Stimulated activated CD4-positive, alpha-beta T cell treated with anti-CD3 and anti-CD28 coated beads, Interleukin-4, amount 100 ng/mL, for 48 hours (primary cell): Measurements from ENCODE around the gene HOXB3.

Source experiments
- DNase-seq, 2 donors: peaks; one replicate each; pipeline ENCODE4 v3.0.0-alpha.2; 2020; ENCODE audit warnings: low read depth in 2 of 2

HOXB3 gene

DNA sequence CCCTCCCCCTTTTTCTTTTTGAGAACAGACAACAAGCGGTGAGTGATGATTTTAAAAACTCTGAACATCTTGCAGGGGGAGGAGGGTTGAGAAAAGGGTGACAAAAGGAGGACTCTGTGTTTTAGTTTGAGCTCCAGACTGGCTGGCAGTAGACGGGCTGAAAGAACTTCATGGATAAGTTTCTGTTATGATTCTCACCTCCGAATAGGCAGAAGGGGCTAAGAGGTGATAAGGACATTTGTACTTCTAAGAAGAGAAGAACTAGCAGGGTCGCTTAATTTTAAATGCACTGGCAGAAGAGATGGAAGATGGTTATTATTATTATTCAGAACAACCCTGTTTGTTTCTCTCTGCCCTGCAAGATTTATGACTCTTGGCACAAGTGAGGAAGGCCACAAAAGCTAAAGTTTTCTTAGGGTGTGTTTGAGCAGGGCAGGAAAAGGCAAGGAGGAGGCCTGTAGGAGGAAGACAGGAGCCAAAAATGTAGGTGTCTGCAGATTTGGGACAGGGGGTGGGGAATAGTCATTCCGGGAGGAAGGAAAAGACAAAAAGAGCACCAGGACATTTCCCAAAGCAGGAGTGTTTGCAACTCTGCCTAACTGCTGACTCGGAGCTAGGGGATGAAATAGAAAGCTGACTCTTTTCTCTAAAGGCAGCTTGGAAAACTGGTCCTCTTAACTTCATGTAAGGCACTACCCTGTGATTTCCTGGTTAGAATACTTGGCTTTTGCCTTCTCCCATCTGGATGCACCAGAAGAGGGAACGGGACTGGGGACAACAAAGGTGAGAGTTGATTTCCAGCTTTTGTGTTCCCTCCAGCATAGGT lies 33.3 kb downstream of the HOXB3 start:
- DNase-seq: no peak

DNA sequence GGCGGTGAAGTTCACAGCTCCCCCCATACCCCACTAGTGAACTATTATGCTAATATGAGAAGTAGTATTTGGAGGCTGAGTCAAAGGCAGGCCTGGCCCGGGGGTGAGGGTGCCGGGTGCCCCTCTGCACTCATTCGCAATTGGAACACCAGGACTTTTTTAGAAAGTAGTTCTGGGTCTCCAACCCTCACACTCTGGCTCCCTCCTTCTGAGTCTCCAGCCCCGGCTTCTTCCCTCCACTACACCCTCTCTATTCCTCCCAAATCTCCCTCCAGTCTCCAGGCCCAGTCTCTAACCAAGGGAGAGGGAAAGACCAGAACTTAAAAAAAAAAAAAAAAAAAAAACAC lies 33.8 kb downstream of the HOXB3 start:
- no peak for DNase-seq

DNA sequence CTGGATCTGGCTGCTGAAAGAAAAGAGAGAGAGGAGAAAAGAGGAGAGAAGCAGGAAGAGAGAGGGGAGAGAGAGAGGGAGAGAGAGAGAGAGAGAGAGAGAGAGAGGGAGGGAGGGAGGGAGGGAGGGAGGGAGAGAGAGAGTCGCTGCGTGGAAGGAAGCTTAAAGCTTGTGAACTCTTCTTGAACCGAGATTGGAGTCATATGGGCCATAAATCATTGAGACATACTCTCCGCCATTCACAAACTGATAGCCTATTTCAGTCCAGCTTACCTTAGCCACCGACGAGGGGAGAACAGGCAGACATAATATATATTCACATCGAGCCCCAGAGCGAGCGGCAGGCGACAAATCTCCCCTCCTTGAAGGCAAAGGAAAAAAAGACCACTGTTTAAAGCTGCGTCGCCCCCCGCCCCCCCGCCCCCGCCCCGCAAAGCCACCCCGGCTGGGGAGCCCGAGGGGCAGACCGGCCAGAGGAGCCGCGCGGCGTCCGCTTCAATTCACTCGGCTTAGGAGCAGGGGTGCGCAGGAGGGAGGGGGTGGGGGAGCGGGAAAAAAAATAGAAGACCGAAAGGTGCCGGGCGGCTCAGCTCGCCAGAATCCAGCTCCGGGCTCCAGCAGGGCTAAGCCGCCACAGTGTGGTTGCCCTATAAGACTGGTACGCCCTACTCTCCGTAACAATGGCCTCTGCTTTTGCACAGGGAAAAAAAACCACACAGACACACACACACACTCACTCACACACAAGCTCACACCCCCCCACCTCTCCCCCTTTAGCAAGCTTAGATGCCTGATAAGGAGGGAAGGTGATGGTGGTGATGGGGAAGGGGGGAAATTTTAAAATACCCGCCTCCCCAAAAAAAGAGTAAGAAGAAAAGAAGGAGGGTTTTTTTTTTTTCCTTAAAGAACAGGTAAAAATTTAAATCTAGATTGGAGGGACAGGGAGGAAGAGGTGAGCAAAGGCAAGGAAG lies 34.5 kb downstream of the HOXB3 start:
- no peak for DNase-seq

DNA sequence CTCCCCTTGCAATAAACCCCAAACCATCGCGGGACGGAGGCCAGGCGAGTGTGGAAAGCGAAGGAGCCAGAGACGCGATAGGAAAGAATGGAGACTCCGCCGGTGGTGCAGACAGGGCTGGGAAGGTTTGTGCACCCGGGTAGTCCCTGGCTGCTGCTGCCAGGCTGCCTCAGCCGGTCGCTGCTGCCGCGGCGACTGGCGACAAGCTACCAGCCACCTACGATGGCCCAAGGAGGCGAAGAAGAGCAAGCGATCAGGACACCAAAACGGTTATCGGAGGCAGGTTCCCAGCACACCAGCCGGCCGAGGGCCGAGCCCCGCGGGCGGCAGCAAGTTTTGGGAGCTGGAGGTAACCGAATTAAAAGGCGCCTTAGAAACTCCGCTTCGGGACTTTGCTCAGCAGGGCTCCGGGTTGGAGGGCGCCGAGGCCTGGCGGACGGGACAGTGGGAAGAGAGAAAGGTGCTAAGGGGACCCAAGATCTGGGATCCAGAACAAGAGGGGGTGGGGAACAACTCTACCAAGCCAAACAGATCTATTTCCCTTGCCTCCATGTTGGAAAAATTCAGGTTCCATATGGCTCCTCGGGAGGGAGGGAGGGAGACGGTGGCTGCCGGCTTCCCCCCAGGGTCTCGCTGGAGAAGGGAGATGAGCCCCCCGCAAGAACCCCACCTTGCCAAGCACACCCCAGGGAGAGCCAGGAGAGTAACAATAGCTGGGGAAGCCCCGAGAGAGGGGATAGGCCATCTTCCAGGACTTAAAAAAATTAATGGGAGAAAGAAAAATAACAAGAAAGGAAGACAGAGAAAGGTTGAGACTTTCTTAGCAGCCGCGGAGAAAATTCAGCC lies 35.4 kb downstream of the HOXB3 start:
- DNase-seq: no peak

DNA sequence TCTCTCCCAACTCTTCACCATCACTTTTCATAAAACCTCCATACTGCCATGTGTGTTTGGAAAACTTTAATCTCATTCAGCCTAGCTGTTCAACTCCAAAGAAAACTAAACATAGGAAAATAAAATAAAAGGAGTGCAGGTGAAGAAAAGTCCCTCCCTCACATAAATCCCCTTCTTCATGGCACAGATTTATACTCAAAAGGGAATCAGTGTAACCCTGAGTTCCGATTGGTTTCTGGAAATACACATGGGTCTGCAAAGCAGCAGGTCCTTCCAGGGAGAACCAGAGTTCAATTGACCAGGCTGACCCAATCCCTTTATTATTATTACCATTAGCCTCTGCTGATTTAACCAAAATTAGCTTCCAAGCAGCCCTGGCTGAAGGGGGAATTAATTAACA lies 36.2 kb downstream of the HOXB3 start:
- DNase-seq: no peak

DNA sequence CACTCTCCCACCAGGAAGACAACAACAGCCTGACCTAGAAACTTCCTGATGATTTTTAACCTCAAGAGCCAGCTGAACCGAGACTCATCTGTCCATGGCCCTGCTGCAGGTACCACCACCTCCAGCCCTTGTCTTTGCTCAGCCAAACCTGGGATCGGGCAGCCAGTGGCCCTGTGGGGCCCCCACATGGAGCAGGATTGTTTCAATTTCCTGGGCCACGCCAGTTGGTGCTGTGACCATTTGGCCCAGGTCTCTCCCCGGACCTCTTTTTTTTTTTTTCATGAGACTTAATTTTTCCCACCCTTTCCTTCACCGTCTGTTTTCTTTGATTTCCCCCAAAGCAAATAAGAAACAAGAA lies 36.9 kb downstream of the HOXB3 start:
- no peak for DNase-seq

DNA sequence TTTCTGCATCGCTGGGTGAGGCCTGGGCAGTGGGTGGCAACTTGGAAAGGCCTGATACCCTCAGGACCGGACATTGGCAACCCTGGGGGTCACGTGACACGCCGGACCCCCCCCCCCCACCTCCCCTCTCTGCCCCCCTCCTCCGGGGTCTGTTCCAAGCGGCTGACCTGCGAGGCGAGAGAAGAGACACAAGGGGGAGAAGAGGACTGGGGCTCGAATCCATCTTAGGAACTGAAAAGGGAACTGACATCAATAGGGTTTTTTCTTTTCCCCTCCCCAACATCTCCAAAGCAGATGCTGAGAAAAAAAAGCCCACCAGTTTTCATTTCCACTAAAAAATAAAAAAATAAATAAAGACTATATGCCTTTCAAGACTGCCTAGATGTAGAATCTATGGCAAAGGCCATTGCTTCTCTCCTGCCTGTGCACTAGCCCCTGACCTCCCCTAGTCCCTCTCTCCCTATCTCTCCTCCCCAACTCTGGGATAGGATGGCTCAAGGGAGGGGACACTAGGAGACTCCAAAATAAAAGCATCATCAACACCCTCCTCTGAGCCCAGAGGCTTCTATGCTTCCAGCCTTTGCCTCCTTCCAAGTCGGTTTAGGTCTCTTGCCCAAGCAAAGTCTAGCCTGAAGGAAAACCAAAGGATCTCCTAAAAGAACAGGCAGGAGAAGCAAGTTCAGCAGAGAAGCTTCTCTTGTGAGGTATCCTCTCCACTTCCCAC lies 37.4 kb downstream of the HOXB3 start:
- DNase-seq: no peak

DNA sequence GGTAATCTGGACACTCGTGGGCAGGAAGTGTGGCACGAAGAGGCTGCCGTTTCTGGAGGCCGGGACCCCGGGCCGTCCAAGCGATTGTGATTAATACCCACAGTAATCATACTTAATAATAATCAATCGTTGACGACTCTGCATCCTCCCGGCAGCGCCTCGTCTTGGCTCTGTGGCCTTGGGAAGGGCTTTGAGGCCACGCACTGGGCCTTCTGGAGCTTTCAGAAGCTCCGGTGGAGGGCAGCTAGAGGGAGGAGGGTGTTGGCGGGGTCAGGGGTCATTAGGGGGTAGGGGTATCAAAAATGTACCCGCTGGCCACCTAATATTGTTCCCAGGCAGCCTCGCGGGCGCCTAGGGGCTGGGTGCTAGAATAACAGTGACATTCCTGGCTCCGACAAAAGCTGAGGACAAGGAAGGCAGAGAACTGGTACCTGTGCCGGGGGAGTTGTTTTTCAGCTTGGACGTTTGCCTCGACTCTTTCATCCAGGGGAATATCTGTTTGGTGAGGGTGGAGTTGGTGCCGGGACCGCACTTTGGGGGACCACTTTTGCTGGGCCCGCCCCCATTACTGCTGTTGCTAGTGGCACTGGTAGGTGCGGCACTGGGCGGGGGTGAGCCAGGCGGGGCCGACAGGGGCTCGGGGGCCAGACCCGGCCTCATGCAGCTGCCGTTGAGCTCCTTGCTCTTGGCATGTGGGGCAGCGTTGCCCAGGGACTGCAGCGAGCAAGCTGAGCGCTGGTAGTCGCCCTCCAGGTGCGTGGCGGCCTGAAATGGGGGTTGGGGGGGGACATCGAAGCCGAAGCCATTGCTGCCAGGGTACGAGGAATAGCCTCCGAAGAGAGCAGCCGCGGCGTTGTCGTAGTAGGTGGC lies 38.2 kb downstream of the HOXB3 start:
- DNase-seq: no peak

DNA sequence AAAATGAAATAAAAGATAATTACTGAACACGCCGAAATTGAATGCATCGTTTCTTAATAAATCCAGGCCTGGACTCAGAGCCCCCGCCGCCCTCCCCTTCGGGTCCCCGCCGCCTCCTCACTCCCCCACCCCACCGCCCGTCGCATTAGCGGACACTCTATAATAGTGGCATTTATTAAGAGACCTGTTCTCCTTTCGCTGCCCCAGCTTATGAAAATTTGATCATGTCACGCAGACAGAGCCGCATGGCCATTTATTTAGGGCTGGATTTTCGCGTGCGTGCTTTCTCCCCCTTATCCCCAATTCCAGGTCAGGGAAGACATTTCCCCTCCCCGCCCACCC lies 38.9 kb downstream of the HOXB3 start:
- DNase-seq: no peak

DNA sequence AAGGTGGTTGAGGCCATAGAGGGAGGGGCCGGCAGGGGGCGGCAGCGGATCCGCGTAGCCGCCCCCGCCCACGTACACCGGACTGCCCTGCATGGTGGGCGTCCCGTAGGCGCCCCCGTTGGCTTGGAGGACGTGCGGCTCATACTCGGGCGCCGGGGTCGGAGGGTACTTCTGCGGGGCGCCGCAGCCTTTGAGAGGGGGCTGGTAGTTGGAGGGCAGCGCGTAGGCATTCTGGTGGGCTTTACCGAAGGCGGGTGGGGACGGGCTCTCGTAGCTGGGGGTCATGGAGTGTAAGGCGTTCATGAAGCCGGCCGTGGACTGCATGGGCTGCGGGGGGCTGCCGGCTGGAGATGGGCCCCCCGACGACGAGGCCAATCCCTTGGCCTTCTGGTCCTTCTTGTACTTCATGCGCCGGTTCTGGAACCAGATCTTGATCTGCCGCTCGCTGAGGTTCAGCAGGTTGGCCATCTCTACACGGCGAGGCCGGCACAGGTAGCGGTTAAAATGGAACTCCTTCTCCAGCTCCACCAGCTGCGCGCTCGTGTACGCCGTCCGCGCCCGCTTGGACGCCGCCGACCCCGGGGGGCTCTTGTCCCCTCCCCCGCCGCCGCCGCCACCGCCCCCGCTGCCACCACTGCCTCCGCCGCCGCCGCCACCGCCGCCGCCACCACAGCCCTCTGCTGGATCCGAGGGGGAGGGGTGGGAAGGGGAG lies 39.4 kb downstream of the HOXB3 start:
- DNase-seq: no peak

DNA sequence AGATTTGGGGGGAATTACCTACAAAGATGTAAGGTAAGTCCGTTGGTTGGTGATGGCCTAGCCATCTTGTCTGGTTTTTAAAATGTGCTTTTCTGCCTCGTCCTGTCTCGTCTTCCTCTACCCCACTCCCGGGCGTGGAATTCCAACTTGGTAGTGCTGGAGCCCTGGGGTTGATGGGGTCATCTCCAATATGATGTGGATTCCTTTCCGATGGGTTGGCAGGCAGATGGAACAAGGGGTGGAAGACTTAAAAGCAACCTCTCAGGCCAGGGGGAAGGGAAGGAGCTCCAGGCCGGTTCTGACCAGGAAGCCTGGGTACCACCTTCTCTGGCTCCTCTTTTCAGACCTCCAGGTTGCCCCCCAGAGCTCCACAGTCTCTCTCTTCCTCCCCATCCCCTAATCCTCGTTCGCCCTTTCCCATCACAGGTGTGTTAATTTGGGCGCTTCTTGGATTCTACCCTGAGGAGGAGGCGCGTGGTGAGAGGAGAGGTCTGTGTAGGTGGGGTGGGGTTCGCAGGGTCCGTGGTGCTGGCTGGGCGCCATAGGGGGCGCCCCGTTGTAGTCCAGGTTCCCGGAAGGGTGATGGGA lies 40.0 kb downstream of the HOXB3 start:
- no peak for DNase-seq

DNA sequence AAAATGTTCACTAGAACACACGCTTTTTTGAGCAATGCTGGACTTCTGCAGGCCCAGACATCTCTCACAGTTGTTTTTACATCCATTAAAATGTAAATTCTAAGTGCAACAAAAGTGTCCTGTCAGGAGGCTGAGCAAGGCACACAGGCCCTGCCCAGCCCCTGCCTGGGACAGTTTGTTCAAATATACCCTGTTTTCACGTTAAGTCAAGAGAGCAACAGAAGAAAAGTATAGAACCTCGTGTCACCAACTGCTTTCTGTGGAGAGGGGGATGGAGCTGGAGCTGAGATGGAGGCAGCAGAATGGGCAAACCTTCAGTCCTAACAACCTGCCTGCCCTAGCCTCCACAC lies 40.8 kb downstream of the HOXB3 start:
- no peak for DNase-seq

DNA sequence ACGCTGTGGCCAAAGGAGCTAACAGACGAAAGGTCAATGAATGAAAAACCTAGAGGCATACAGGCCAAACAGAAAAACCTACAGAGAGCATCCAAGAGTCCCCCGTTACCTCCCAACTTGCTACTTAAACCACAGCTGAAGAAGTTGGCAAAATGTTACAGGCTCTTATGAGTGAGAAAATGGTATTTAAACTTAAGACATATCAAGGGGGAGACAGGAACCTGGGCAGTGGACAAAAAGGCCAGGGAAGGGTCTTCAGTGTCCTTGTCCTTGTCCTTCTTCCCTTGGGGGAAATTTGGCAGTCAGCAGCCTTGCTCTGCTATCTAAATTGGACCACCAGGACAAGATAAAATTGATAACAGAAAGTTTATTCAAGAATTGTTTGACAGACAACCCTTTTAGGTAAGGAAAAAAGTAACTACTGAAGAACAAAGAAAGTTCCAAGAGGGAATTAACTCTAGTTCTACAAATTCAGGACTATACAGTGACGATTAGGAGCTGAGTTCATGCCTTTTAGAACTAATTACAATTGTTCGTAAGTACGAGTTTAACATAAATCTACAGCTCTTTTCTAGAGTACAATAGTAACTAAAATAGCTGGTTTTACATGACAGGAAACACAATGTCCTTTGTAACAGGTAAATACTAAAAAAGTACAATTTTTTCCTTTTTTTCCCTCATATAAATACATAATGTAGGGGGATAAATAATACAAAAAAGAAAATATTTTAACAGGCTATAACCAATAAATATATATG lies 41.3 kb downstream of the HOXB3 start:
- DNase-seq: no peak

DNA sequence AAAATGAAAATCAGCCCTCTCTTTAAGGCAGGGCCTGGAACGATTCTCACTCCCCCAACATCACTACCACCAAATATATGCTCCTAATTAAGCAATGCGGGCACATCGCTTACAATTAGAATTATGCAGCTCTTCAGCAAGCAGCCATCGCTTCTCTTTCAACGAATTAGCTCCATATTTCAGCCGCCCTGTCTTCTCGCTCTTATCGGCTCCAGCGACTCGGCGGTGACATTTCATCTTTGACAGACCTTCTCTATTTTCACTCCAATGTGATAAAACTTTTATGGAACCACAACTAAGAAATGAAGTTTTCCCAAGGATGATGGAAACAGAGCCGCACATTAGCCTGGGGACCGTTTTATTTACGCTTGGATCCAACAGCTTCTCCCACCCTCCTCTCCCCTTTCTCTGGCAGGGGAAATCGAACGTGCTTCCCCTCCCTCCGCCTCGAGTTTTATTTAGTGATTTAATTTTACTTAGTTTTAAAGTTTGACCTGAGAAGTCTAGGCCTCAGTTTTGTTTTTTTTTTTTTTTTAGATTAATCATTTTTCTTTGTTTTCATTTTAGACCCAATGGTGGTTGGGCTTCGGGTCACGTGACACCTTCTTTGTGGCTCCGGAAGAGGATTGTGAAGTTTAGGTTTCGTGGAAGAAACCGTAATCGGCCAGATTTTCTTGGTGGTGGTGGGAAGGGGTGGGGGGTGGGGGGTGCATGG lies 42.1 kb downstream of the HOXB3 start:
- peak in 1 of 2 donors; percentile 24 for DNase-seq

DNA sequence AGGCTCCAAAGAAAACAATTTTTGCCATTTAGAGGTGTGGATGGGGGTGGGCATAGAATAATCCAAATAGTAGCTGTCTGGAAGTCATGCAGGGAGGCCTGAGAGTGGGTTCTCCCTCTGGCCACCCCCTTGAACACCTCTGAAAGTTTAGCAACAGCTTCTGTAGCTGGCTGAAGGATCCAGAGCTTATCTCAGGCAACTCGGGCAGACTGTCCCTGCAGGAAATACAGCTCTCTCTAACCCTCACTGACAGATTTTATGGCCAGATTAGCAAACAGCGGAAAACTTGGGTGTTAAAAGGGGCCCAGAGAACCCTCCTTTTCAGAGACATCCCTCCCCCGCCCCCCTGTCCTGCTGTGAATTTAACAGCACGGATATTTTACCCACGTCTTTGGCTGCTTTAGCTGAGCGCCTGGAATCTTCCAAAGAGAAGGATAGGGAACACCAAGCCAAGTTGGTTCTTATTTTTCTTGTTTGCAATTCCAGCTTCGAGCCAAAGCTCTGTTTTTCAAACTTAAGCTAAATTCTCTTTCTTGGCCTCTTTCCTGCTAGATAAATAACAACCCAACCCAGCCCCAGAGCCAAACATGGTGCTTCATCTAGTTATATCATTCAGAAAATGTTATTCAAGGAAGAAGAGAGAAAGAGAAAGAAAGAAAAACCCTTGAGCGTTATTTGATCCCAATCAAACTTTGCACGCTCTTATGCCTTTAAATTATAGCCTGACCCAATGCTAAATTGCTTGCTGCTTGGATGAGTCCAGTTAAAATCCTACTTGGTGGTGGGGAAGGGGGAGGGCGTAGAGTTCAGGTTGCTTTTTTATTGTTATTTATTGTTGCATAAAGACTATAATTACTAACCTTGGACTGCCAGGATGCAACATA lies 42.9 kb downstream of the HOXB3 start:
- no peak for DNase-seq

DNA sequence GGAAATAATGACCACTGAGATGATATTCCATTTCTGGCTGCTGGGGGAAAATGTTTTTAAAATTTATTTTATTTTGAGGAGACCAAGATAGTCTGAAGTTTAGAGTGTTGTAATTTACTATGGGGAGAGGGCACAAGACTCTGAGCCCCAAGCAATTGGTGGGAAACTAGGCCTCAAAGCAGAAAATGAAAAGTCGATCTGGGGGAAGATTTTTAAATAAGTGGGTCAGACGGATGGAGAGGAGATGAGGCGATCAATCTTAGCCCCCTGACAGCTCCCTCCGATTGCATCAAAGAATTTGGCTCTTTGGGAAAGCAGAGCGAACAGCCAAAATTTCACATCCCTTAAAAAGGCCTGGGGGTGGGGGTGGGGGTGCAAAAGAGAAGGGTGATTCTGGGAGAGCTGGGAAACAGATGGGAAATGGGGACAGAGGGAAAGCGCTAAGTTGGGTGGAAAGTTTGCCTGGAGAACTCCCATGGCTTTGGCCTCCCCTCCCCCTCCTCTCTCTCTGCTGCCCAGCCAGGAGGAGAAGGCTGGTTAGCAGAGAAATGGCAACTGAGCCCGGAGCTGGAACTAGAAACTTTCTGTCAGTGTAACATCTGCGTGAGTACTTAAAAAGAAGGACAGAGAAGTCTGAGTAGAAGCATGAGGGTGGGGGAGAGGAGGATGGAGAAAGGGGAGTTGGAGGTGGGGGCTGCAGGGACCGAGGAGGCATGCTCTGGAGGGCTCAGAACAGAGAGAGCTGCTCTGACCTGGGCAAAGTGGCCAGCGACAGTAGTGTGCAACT lies 43.7 kb downstream of the HOXB3 start:
- no peak for DNase-seq
